Measurements from ENCODE around the gene MSMO1.
"Not testable (repeated sequence)": the region's sequence is repeated elsewhere in the genome, so short reads cannot be mapped to it uniquely, and the experiment has no call there.

MSMO1 gene

DNA sequence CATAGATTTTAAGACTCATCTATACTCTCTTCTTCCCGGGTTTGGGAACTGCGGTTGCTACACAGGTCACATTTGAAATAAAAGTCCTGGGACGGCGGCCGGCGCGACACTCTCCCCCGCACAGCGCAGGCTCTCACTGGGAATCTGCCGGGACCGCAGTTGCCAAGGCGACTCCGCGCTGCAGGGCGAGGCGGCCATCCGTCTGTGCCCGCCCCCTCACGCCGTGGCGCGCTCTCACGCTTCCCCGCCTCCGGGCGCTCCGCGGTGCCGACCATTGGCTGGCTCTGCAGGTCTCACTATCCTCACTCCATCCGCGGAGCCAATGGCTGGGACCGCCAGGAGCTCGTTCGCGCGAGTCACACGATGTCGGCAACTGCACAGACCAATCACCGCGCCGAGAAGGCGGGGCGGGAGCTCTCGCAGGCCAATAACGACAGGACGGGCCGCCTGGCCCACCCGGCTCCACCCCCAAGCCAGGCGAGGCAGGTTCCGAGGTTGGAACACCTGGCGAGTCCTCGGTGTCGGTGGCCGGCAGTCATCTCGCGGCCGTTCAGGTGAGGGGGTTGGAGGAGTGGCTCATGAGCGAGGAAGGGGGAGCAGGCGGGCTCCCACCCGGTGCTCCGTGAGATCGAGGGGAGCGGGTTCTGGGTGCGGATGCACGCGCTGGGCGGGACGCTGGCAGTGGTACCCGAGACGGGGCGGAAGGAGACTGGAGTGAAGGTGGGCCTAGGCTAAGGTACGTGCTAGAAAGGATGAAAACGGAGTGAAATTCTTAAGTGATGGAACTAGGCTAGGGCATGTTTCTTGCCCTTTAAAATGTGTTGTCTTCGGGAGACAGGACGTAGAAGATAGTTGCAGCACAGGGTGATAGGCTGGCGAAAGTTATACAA lies at the start of gene MSMO1:
MSMO1 (plus strand) TSS at position 459 of the 890 bp plus-strand sequence. CDS start 5,702 bp downstream, outside the sequence.
- peak; percentile 77 for DNase-seq (ENCODE audit: insufficient read length, low spot score)
- peak; percentile 97 for FAIRE-seq

DNA sequence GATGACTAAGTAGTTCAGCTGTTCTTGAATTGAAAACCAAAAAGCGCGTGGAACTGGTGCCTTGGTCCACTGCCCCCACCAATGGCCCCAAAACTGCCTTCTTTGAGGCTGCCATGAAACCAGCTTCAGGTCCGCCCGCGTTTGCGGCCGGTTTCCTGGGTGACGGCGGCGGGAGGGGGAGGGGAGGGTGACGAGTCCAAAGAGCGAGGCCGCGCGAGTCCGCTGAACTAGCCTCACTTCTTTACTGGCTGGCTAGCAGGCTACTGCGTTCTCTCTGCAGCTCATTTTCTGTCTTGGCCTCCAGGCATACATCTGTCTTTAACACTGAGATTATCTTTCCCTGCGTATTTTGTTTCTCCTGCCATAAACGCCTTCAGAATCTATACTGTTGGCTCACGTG lies 47.9 kb upstream of the MSMO1 start:
- FAIRE-seq; DNase-seq (ENCODE audit: insufficient read length, low spot score): not testable (repeated sequence)

DNA sequence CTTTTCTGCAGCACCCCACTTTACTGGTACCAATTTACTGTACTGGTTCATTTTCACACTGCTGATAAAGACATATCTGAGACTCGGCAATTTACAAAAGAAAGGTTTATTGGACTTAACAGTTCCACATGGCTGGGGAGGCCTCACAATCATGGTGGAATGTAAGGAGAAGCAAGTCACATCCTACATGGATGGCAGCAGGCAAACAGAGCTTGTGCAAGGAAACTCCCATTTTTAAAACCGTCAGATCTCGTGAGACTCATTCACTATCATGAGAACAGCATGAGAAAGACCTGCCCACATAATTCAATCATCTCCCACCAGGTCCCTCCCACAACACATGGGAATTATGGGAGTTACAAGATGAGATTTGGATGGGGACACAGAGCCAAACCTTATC lies 42.8 kb upstream of the MSMO1 start:
- not testable (repeated sequence) for DNase-seq (ENCODE audit: insufficient read length, low spot score); FAIRE-seq

DNA sequence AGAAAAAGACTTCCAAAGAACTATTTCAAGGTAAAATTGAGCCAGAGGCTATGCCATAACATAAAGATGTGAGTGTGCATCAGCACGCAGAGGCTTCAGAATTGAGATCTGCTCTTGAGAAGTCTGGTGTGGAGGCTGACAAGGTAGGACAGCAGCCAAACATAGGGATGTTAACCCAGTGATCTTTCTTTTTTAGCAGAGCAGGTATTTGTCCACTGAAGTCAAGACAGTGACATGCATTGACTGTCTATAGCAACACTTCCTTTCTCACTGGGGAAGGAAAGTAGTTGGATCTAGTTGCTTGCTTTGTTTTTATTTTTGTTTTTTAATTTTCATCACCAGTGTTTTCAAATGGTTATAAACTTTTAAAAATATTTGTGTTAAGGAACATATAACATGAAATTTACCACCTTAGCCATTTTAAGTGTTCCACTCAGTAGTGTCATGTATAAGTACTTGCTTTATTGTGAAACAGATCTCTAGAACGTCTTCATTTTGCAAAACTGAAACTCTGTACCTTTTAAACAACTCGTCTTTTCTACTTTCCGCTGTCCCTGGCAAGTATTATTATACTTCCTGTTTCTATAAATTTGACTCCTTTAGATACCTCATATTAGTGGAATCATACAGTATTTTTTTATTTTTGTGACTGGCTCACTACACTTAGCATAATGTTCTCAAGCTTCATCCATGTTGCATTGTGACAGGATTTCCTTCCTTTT lies 40.7 kb upstream of the MSMO1 start:
- DNase-seq (ENCODE audit: insufficient read length, low spot score): not testable (repeated sequence)

DNA sequence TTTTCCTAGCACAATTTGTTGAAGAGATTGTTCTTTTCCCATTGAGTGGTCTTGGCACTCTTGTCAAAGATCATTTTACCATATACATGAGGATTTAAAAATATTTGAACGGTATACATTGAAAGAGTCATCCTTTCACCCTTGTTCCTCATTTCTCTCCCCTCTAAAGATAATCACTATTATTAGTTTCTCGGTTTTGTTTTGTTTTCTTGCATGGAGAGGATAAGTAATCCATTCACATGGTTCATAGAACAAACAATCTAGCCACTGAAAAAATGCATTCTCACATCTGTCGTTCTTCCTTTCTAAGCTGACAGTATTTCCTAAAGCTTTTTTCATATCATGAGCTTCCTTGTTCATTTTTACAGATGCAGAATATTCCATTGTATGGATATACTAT lies 39.2 kb upstream of the MSMO1 start:
- DNase-seq (ENCODE audit: insufficient read length, low spot score): peak; percentile 9
- peak; percentile 84 for FAIRE-seq

More for the DNA sequence above, 40.7 kb upstream of the MSMO1 start:
- FAIRE-seq: peak; percentile 74

DNA sequence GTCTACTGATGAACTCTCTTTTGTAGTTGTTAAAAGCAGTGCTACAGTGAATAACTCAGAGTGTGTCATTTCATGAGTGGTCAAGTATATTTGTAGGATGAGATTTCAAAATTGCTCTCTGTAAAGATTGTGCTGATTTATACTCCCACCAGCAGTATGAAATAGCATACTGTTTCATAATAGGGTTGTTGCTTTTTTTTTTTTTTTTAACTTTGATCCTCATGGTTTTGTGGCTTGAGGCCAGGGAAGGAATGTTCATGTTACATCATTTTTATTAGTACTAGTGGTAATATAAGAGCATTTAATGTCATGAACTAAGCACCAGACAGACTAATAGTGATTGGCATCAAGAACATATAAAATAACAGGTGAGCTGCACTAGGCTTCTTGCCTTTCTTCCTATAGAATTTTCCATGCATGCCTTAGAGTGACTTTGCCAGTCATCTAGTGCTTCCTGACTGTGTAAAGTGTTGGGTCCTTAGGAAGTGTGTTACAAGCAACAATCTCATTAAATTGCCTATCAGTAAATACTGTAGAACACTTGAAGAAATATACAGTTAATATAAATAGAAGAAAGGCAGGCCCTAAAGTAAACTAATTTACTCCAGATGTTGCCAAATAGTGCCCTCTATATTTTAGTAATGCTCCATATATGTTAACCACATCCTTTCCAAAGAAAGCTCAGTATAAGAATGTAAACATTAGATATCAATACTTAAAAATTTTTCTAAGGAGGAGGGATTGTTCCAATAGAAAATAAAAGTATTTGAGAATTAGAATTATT lies 38.6 kb upstream of the MSMO1 start:
- peak; percentile 4 for FAIRE-seq
- DNase-seq (ENCODE audit: insufficient read length, low spot score): no peak

DNA sequence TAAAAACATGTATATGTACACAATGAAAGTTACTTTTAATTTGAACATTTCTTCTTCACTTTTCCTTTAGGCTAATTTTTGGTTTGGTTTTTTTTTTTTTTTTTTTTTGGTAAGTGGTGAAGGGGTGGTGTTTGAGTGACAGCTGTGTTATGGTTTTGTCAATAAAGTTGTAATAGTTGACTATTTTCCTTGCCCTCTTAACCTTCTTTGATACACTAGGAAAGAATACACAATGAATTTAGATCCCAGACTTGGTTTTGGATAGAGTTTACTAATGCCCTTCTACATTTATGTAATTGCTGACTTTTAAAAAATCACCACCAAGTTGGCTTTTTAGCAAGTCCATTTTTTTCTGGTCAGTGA lies 38.1 kb upstream of the MSMO1 start:
- DNase-seq (ENCODE audit: insufficient read length, low spot score) (no peak), FAIRE-seq (no peak)

DNA sequence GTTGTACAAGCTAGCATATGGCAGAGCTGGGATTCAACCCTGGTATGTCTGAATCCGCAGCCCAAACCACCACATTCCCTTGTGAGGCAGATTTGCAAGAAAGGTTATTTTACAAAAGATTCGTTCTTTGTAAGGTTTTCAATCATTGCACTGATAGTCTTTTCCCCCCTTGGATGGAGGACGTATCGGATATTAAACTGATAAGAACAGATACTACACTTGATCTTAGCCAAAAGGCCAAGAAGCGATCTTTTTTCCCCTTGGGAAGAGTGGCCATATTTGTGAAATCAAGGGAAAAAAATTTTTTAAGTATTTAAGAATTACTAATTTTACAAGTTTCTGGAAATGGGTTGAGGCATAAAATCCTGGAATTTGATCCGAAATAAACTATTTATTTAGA lies 34.4 kb upstream of the MSMO1 start:
- FAIRE-seq: no peak
- no peak for DNase-seq (ENCODE audit: insufficient read length, low spot score)

DNA sequence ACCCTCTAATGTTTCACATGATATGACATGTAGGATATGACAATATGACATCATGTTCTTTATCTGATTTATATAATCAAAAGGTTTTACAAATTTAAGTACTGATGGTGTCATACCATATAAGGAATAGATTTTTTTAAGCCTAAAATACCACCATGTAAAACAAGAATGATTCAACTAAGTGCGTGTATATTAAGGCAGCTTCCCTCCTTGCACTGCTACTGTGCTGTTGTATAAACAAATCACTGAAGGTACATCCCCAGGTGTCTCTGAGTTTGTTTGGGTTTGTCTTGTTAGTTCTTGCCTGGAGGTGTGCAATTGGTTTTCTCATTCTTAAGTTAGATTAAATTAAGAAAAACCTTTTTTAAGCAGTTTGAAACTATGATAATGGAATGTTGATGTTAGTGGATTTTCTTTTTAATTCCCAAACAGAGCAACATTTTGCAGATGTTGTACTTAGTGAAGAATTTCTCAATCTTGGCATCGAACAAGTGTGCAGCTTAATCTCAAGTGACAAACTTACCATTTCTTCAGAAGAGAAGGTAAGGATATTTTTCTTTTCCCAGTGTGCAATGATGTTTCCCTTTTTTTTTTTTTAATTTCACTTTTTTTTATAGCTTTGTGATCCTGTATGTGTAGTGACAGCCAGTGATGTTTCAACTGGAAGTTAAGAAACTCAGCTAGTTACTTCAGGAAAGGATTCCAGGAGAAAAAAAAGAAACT lies 33.4 kb upstream of the MSMO1 start:
- no peak for FAIRE-seq

DNA sequence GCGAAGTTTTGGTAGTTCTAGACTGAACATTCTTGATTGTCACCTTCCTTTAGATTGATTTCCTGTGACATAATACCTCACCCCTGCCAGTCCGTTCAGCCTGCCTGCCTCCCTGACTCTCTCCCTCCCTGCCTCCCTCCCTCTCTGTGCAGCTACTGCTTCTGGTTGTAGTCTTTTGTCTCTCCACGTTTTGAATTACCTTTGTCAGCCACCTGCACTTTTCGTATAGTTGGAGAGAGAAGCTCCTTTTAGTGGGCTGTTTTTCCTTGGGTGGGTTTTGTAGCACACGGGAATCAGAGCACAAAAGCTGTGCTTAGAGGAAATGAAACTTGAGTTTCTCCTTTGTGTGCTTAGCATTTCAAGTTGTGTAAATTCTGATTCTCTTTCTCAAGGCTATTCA lies 32.6 kb upstream of the MSMO1 start:
- DNase-seq (ENCODE audit: insufficient read length, low spot score): no peak
- peak; percentile 84 for FAIRE-seq

More for the DNA sequence above, 33.4 kb upstream of the MSMO1 start:
- DNase-seq (ENCODE audit: insufficient read length, low spot score): no peak

DNA sequence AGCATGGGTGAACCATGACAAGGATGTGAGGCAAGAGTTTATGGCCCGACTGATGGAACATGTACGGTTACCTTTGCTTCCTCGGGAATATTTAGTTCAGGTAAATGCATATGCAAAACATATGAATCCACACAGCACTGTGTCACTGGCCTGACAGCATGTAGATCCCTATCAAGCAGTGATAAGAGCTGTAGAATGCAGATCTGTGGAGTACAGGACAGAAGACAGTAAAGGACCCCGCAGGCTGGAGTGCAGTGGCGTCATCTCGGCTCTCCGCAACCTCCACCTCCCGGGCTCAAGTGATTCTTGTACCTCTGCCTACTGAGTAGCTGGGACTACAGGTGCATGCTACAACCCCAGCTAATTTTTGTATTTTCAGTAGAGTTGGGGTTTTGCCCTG lies 29.8 kb upstream of the MSMO1 start:
- DNase-seq (ENCODE audit: insufficient read length, low spot score) (no peak), FAIRE-seq (no peak)

DNA sequence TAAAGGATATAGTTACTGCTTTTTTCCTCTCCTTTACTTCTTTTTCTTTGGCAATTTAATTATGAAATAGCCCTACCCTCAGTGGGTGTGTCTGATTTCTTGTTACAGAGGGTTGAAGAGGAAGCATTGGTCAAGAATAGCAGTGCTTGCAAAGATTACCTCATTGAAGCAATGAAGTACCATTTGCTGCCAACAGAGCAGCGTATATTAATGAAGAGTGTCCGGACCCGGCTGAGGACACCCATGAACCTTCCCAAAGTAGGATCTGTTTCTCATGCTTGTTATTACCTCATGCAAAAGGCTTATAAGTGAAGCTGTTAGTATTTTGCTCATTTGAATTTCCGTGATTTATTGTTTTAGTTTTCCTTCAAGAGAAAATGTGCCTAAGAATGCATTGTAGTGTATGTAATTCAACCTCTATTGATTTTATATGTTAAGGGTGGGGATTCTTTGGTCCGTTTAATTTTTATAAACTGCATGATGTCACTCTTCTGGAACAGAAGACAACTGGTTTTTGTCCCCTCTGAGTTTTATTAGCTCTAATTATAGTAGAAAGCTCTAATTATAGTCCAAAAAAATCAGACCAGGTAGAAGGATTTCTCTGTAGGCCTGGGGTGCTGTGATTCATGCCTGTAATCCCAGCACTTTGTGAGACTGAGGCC lies 27.9 kb upstream of the MSMO1 start:
- FAIRE-seq (no peak), DNase-seq (ENCODE audit: insufficient read length, low spot score) (no peak)

DNA sequence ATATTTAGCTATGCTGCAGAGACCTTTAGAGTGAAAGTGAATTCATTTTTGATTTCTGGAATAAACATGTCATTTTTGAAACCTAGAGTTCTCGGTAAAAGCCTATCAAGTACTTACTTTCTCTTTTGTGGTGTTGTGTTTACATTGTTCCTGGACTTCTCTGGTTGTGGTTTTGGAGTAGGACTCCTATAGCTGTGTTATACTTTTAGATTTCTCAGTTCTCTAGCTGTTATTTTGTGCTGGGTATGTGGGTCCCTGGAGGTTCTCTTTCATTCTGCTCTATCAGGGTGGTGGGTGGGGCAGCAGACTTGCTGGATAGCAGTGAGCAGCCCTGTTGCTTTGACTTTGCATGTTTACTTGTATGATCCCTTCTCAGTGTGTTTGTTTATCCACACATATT lies 25.6 kb upstream of the MSMO1 start:
- no peak for DNase-seq (ENCODE audit: insufficient read length, low spot score)
- peak; percentile 82 for FAIRE-seq

DNA sequence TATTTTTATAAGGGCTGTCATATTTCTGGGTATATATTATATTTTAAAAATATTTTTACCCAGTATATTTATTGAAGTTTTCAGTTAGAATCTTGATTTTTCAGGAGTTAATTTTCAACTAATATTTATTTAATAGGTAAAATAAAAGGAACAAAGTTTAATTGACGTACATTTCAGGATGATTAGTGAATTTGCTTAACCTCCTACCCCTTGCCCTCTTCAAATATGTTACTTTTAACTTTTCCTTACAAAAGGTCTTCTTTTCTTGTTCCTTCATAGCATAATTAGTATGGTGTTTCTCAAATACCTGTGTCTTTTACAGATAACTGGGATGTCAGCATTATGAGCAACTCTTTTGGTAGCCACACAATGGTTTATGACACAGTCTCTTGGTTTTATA lies 24.8 kb upstream of the MSMO1 start:
- DNase-seq (ENCODE audit: insufficient read length, low spot score): no peak
- no peak for FAIRE-seq

DNA sequence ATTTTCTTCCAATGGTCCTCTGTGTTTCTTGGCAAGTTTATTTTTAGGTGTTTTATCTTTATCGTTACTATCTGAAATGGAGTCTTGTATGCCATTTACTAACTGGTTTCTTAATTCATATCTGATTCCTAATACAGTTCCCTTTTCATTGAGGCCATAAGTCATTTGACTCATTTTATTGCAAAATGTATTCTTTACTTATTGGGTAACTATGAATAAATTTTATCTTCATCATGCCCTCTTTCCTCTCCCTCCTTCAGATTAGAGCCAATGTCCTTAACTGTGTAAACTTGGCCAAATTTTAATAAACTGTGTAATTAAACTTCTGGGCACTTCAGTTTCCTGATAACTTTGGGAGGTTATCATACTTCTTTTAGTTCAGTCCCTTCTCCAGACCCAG lies 19.3 kb upstream of the MSMO1 start:
- FAIRE-seq (no peak), DNase-seq (ENCODE audit: insufficient read length, low spot score) (no peak)

DNA sequence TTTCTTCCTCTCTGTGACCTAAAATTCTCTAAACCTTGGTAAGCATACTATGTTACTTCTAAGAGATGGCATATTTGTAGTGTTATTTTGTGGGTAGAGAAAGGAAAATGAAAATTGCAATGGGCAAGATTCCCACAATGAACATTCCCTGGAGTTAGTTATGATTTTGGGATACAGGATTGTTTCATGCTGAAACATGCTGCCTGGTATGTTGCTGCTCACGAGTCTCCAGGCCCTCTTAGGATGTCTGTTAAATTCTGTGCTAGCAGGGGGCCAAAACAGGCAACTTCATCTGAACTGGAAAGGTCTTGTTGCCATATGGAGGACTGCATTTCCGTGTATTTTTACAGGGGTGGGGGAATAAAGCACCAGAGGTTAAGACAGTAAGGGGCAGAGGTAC lies 18.9 kb upstream of the MSMO1 start:
- no peak for DNase-seq (ENCODE audit: insufficient read length, low spot score)
- FAIRE-seq: no peak

DNA sequence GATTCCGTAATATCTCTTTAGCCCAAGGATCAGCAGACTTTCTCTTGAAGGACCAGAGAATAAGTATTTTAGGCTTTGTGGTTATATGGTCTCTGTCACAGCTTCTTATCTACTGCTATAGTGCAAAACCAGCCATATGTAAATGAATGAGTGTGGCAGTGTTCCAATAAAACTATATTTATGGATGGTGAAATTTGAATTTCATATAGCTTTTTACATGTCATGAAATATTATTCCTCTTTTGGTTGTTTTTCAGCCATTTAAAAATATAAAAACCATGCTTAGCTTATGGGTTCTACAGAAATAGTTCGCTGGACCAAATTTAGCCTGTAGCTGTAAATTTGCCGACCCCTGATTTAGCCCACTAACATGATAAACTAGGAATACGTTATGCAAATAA lies 18.0 kb upstream of the MSMO1 start:
- no peak for FAIRE-seq

DNA sequence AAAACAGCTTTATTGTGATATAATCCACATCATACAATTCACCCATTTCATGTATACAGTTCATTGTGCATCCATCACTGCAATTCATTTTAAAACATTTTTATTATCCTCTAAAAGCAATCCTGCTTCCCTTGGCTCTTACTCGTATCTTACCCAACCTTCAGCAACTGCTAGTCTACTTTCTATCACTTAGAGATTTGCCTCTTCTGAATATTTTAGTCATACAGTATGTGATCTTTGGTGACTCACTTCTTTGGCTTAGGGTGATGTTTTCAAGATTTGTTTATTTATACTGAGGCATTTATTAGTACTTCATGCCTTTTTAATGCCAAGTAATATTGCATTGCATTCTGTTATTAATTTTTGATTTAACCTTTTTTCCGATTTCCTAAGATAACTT lies 15.0 kb upstream of the MSMO1 start:
- DNase-seq (ENCODE audit: insufficient read length, low spot score): no peak
- no peak for FAIRE-seq

More for the DNA sequence above, 18.0 kb upstream of the MSMO1 start:
- no peak for DNase-seq (ENCODE audit: insufficient read length, low spot score)

DNA sequence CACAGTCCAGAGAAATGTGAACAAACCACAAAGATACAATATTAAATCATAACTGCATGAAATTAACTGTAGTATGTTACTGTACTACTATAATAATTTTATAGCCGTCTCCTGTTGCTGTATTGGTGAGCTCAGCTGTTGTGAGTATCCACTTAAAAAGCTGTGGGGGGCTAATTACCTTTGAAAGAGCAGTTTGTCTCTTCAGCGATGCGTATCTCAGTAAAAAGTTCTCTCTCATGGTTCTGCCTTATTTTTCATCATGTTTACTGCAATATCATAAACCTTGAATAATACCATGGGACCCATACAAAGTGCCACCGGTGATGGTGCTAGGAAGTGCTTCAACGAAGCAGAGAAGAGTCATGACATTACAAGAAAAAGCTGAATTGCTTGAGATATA lies 8.4 kb upstream of the MSMO1 start:
- DNase-seq (ENCODE audit: insufficient read length, low spot score) (no peak), FAIRE-seq (no peak)

DNA sequence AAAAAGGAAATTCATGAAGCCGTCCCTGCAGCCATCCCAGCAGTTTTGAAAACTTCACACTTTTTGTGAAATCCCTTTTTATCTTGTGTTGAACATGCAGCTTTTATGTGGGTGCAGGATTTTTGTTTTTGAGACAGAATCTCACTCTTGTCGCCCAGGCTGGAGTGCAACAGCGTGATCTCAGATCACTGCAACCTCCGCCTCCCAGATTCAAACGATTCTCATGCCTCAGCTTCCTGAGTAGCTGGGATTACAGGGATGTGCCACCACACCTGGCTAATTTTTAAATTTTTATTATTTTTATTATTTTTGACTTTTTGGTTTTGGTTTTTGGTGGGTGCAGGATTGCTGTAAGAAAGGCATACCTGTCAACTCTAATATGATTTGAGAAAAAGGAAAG lies 8.0 kb upstream of the MSMO1 start:
- FAIRE-seq (no peak), DNase-seq (ENCODE audit: insufficient read length, low spot score) (no peak)

Measured in GM19239 (cell line).